HK-2 (cell line): Measurements from ENCODE around the gene FGD6.
A peak's percentile ranks its signal among the peaks of the same experiment; 100 is the strongest.
"Not testable (repeated sequence)": the region's sequence is repeated elsewhere in the genome, so short reads cannot be mapped to it uniquely, and the experiment has no call there.

Experiments
- DNase-seq: peaks from one replicate; pipeline ENCODE4 v3.0.0-alpha.2; 2018; ENCODE audit not compliant: unreplicated experiment

FGD6 gene

GRCh38 chr12:95217377-95218149 is at the start of gene FGD6, which contains the start of gene VEZT:
FGD6 (minus strand) TSS chr12:95217467; CDS start chr12:95217240, 227 bp downstream.
VEZT (plus strand) TSS chr12:95217807; CDS start chr12:95217851, 44 bp downstream.
- peak; percentile 99 for DNase-seq

- no peak for DNase-seq
Measured at GRCh38 chr12:95266254-95266653, 49.0 kb upstream of the FGD6 start.

GRCh38 chr12:95265765-95266164 is 48.5 kb upstream of the FGD6 start:
- DNase-seq, result no peak

DNA sequence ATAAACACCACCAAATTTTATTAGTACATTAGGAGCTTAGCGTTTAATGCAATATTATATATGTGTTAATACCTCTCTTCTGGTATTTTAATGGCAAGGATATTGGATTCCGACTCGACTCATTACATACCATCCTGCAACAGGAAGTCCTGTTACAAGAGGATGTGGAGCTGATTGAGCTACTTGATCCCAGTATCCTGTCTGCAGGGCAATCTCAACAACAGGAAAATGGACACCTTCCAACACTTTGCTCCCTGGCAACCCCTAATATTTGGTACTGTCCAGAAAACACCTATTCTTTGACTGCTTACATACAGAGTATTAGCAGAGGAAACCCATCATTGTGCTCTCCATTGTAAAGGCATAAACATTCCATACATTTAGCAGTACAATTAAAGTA is 45.5 kb upstream of the FGD6 start:
- DNase-seq, result no peak

GRCh38 chr12:95261109-95261508 is 43.8 kb upstream of the FGD6 start:
- DNase-seq, result no peak

DNA sequence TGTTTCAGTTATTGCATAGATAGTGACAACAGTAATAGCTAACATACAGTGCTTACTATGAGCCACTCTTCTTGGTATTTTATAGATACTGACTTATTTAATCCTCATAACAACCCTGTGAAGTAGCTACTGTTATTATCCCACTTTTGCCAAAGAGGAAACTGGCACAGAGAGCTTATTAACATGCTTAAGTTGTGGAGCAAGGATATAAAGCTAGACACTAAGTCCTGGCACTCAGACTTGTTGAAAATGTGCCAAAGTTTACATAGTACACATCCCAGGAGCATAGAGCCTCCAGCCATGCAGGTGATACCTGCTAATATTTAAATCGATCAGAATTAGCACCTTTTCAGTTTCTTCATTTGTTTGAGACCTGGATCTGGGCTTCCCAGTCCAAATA is 42.1 kb upstream of the FGD6 start:
- no peak for DNase-seq

GRCh38 chr12:95258803-95259202 is 41.5 kb upstream of the FGD6 start:
- DNase-seq, result no peak

- DNase-seq, result no peak
Measured at GRCh38 chr12:95258151-95258550, 40.9 kb upstream of the FGD6 start.

GRCh38 chr12:95257541-95257940 is 40.3 kb upstream of the FGD6 start:
- no peak for DNase-seq

DNA sequence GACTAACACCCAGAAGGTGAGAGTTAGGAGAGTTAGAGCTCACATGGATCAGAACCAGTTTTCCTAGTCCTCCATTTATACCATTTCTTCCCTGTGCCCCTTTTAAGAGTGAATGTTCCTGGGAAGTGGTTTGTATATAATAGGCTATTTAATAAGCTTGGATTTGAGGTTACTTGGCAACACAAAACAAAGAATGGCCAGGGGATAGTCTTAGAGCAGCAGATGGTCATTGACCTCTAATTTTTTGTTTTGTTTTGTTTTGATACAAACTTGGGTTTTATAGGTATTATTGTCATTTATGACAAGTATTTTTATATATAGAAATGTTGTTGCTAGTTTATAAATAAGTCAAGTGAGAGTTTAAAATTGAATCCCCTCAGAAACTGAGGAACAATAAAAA is 36.1 kb upstream of the FGD6 start:
- DNase-seq, result no peak

- DNase-seq, result no peak
Measured at GRCh38 chr12:95248604-95249360, 31.5 kb upstream of the FGD6 start.

GRCh38 chr12:95248095-95248494 is 30.8 kb upstream of the FGD6 start:
- no peak for DNase-seq

DNA sequence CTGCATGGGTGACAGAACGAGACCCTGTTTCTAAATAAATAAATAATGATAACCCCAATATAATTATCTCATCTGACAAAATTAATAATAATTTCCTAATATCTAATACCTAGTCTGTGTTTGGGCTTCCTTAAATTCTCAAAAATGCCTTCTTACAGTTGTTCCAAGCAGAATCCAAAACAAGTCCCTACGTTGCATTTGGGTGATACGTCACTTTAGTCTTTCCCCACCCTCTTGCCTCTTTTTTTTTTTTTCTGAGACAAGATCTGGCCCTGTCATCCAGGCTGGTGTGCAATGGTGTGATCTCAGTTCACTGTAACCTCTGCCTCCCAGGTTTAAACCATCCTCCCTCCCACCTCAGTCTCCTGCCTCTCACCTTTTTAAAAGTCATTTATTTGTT is 27.1 kb upstream of the FGD6 start:
- no peak for DNase-seq

- no peak for DNase-seq
Measured at GRCh38 chr12:95243497-95244183, 26.4 kb upstream of the FGD6 start.

- no peak for DNase-seq
Measured at GRCh38 chr12:95241761-95242506, 24.7 kb upstream of the FGD6 start.

GRCh38 chr12:95241138-95241537 is 23.9 kb upstream of the FGD6 start:
- DNase-seq, result not testable (repeated sequence)

DNA sequence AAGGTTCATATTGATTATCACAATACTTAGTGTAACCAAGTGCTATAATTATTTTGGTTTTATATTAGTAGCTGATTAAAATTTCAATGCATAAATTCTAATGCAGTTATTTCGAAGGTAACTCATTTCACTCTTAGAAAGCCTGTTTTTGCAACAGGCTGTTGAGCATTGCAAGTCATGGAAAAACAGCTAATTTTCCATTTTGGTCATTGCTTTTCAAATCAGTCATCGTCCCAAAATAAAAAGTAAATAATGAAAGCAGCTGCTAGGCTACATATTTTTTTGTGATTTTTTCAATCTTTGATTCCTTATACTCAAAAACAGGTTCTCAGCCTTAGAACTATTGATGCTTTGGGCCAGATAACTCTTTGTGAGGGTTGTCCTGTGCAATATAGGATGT is 23.3 kb upstream of the FGD6 start:
- DNase-seq, result no peak

DNA sequence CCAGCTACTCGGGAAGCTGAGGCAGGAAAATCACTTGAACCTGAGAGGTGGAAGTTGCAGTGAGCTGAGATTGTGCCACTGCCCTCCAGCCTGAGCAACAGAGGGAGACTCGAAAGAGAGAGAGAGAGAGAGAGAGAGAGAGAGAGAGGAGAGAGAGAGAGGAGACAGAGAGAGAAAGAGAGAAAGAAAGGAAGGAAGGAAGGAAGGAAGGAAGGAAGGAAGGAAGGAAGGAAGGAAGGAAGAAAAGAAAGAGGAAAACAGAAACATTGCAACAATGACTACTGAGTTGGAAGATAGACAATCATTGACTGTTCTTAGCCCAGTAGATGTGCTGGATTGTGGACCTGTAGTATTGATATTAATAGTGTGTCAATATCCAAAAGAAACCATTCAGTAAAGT is 22.6 kb upstream of the FGD6 start:
- DNase-seq, result not testable (repeated sequence)

- DNase-seq, result no peak
Measured at GRCh38 chr12:95239216-95239615, 21.9 kb upstream of the FGD6 start.

GRCh38 chr12:95238150-95238549 is 20.9 kb upstream of the FGD6 start:
- no peak for DNase-seq

DNA sequence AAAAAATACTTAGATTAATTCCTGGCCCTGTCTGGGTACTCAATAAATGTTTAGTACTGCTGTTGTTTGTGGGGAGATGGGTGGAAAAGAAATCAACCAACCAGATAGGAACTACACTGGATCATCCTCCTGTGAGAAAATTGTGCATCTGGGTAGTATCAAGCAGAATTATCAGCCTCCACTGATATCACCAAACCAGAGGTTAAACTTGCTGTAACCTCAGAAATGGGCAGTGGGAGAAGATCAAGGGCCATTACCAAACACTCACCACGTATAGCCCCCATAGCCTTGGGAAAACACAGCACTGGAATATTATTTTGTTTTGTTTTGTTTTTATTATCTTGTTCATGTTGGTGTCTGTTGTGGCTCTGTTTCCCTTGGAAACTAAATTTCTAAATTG is 20.0 kb upstream of the FGD6 start:
- DNase-seq, result no peak

- not testable (repeated sequence) for DNase-seq
Measured at GRCh38 chr12:95235621-95236020, 18.4 kb upstream of the FGD6 start.
